Endometrium (tissue), 2 donors: ENCODE data around the gene CELF2.

Source experiments
- FAIRE-seq: peaks from 2 replicates; lab custom pipeline; 2012; peaks lifted over from hg19 to GRCh38; lab: Jason Lieb, UNC
- donor health status: control.
- donor health status: control.

CELF2 gene

GRCh38 chr10:11157292-11158076, 139.8 kb downstream of the CELF2 start:
- no peak for FAIRE-seq

GRCh38 chr10:11158080-11158479, 140.4 kb downstream of the CELF2 start:
- no peak for FAIRE-seq

DNA sequence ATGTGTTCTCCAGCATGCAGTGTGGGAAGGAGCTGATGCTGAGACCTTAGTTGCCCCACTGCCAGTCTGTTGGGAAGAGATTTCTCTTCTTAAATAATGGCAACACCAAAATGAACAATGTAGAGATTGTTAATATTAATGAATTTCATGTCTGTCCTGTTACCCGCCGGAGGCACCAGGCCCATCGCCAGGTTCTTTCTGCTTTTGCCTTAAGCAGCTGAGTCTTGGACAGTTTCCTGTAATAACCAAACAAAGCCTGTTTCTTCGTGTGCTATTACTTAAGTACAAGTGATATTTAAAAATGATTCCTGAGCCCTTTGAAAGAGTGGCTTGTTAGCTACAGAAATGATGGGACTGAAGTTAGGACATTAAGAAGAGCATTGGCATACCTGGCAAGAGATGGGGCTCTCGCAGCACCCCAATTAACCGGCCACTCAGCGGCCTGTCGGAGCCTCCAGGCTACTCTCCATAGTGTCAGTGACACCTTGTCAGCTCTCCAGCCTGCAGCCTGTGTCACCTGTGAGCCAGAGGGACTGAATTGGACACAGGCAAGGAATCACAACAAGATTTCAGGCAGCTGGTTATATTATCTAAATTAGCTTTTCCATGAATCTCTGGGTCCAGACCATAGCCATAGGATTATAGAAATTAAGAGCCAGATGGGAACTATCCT, 142.0 kb downstream of the CELF2 start:
- FAIRE-seq, result no peak

GRCh38 chr10:11161096-11161495, 143.4 kb downstream of the CELF2 start:
- FAIRE-seq, result no peak

DNA sequence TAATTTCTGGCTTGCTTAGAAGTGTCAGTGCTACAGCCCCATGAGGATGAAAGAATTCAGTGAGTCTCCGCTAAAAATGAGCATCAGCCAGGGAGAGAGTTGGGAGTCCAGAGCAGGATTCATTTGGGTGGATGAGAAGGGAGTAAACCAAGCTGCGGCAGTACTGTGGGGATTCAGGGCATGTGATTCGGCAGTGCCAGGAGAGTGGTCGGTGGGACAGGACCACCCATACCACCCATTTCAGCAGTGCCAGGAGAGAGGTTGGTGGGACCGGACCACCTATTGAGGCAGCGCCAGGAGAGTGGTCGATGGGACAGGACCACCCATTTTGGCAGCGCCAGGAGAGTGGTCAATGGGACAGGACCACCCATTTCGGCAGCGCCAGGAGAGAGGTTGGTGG, 144.2 kb downstream of the CELF2 start:
- no peak for FAIRE-seq

GRCh38 chr10:11162828-11163599, 145.3 kb downstream of the CELF2 start:
- FAIRE-seq, result no peak

DNA sequence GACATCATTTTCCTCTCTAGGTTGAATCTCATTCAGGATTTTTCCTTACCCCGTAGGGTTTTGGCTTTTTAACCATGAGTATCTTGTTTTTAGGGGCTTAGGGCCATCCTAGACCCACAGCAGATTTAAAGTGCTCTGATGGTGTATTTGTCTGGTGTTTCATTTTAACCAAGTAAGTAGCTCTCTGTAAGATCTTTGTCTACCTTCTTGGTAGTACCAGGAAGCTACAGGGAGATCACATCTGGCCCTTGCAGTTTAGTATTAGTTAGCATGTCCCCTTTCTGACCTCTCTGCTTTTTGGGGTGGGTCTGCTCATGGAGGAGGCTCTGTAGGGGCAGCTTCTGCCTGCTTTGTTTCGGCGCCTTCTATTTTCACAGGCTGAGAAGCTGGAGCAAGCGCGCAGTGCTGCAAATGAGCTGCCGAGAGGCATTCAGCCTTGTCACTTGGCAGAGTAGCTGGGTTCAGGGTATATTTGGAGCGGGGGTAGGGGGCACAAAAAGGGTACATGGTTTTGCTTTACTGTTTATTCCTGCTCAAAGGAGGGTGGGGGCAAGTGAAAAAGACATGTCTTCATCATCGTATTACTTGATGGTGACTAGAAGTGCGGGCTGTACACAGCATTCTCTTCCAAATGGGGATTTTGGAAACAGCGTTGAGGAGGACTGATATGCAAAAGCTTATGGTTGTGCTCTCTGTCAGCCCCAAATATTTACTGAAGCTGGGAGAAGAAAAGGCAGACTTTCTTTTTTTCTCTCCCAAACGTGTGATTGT, 146.3 kb downstream of the CELF2 start:
- FAIRE-seq, result no peak

DNA sequence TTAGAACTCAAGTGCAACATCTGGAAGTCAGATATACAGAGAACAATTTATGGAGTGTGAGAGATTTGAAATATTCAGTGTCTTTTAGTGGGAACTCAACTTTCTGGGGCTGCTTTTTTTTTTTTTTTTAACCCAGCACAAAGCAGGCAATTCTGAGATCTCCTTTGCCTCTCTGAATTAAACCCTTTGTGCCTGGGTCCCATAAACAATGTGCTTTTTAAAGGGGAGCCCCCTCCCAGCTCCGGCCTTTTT, 146.8 kb downstream of the CELF2 start:
- FAIRE-seq, result no peak

- no peak for FAIRE-seq
Observed at GRCh38 chr10:11164803-11165590, 147.3 kb downstream of the CELF2 start.

- no peak for FAIRE-seq
Observed at GRCh38 chr10:11165591-11166543, 148.2 kb downstream of the CELF2 start.

DNA sequence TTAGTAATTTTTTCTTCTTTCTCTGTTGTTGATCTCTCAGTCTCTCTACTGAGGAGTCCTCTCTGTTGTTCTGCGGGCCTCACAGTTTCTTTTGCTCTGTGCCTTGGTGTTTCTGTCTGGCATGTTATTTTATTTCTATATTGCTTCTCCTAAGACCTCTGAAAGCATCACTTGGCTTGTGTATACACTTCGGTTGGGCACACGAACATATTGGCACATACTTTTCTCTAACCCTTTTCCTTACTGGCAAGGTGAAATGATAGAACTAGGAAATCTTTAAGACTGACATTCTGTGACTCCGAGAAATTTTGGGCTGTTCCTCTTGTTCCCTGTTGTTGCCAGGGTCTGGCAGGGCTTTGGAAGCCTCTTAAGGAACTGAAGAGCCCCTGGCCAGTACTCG, 148.9 kb downstream of the CELF2 start:
- FAIRE-seq, result no peak

GRCh38 chr10:11167233-11167966, 149.7 kb downstream of the CELF2 start:
- no peak for FAIRE-seq

DNA sequence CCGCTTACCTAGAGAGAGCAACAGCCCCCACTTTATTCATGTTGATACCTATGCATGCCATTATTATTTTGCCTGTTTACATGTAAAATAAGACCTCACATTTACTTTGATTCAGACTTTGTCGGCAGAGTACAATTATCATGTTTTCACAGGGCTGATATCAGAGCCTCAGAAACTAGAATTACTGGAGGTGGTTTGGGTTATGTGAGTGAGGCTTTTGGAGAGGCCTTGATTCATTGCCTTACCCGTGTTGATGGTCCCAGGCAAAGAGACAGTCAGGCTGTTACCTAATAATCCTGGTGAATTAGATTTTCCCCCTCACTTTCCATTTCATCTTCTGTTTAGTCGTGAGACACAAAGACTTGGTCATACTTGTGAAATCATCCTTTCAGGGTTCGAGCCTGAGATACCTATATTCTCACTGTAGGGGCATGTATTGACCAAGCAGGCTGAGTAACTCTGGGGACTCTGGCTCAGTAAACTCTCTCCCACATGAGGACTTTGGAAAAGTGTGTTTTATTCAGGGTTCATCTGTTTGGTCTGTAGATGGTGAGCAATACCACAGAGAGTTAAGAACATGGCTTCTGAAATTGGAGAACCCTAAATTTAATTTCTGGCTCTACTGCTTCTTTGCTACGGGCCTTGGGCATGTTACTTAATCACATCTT, 150.9 kb downstream of the CELF2 start:
- no peak for FAIRE-seq

DNA sequence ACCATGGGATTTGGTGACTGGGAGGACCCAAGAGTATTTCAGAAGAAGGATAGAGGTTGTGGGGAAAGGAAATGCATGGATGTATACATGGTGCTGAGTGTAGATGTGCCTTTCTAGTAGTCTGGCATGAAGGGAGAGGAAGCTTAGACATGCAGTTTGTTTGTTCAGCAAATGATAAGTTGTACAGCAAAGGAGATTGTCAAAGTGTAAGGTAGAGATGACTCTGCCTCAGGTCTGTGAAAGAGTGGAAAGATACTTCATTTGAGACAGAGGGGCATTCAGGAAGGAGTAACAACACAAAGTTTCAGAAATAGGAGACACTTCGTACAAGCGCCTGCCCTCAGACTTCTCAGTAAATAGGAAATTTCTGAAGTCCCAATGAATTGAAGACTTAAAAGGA, 152.3 kb downstream of the CELF2 start:
- FAIRE-seq, result no peak

DNA sequence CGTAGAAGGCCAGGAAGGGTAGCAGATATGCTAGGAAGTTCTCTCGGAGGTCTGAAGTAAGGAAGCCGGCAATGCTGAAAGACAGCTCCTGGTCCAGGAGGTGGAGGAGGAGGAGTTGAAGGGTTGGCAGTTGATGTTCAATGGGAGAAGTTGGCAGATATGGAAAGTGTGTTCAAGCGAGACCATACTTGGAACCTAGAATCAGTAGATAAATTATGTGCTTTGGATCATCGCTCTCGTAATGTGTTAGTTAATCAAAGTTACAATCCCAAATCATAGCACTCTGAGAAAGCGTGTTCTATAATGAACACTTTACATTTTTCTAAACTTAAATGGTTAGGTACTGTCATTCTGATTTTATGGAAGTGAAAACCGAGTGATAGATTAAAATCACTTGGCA, 152.9 kb downstream of the CELF2 start:
- FAIRE-seq, result no peak

GRCh38 chr10:11170993-11171851, 153.6 kb downstream of the CELF2 start:
- no peak for FAIRE-seq

DNA sequence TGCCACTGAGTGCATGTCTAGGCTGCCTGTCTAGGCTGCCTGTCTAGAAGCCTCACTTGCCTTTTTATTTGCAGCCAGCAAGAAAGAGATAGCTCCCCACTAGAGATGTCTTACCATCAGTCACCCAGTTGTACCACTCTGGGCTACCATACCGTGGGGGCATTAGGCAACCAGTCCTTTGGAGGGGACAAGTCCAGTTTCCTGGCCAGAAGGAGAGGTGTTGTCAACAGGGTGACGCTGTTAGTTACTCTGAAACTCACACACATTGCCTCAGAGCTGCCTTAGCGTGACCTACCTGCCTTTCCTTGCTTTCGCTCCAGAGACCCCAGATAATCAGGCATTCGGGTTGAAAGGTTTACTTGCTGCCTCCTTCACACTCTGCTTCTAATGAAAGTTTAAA, 155.4 kb downstream of the CELF2 start:
- no peak for FAIRE-seq

- no peak for FAIRE-seq
Observed at GRCh38 chr10:11175823-11176243, 158.2 kb downstream of the CELF2 start.
